ENCODE measurements around the gene TRDN.

The TRDN gene

DNA sequence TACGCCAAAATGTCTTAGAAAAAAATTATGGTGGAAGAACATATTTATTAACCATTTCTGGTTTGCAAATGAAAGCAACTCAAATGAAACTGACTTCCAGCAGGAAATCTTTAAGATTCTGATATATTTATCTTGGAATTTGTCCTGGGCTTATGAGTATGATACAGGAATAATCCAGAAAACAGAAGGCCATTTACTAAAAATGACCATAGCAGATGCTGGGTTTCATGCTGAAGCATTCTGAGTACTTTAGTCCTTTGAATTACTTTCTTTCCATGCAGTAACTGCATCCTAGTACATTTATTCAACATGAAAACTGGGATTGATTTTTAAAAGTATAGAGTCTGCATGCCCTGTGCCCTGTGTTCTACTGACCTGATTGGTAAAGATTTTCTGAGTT, 468.3 kb downstream of the TRDN start:
- in situ Hi-C loops (cut with HindIII; ENCODE audit: low pct_ligation_motif_present, low pct_unique_long_range_greater_than_20kb, low sequenced_read_pairs), result no loop called here
- DNase-seq, result no peak
